ENCODE data around the gene PIK3R6.

Gene PIK3R6

GRCh38 chr17:8753976-8754440 lies 113.5 kb downstream of the PIK3R6 start:
- TF ChIP-seq CTCF (conservative IDR thresholded peaks at IDR 0.05): peak; percentile 82
- H3K27ac ChIP-seq: no peak overlapping the region

GRCh38 chr17:8753136-8753975 lies 114.1 kb downstream of the PIK3R6 start:
- H3K27ac ChIP-seq: no peak overlapping the region
- TF ChIP-seq CTCF (conservative IDR thresholded peaks at IDR 0.05): no peak
